Adrenal gland (tissue), 12 donors: Measurements from ENCODE around the gene PPP2R1B. TPM values are rescaled to one million over a fixed set of nuclear protein-coding genes. Genes with fewer than 3 reads are reported as not detected.

Experiments used
- DNase-seq, 7 donors: peaks; one replicate each; pipeline ENCODE4 v3.0.0-alpha.2; 2019 to 2020
- H3K27ac ChIP-seq, 5 donors: fragments of 200-600 bp; sonication (generic) in 4 of 5; 1 replicate in 3 of 5; 2 replicates in 2 of 5; pipeline versions ENCODE4 v1.5.1 to v1.8.0; 2016 to 2020; ENCODE audit warnings: mild to moderate bottlenecking in 1 of 5
- H3K27me3 ChIP-seq: fragments of 200-600 bp; 2 replicates; pipeline ENCODE4 v1.8.0; 2021
- H3K36me3 ChIP-seq, 2 donors: fragments of 200-600 bp; replicated peaks in 1 of 2; 1 replicate in 1 of 2; 2 replicates in 1 of 2; pipeline versions ENCODE4 v1.5.1 to v1.8.0; 2018 to 2022
- H3K4me1 ChIP-seq, 2 donors: fragments of 200-600 bp; replicated peaks in 1 of 2; 1 replicate in 1 of 2; 2 replicates in 1 of 2; pipeline versions ENCODE4 v1.5.1 to v1.8.0; 2018 to 2021
- H3K4me3 ChIP-seq, 4 donors: fragments of 200-600 bp; sonication (generic) in 3 of 4; one replicate each; pipeline ENCODE4 v1.5.1; 2016 to 2018
- H3K9me3 ChIP-seq, 3 donors: fragments of 200-600 bp; sonication (generic) in 1 of 3; replicated peaks in 1 of 3; 1 replicate in 2 of 3; 2 replicates in 1 of 3; pipeline versions ENCODE4 v1.5.1 to v1.8.0; 2016 to 2021
- POLR2A ChIP-seq, 2 donors: fragments of 450-650 bp; IDR thresholded peaks; one replicate each; pipeline ENCODE4 v1.6.1; 2017; ENCODE audit warnings: antibody characterized with exemption in 2 of 2, mild to moderate bottlenecking in 2 of 2, moderate library complexity in 1 of 2
- WGBS, 4 donors: extraction: QIAGEN DNeasy Blood & Tissue Kit in 2 of 4; methylation state at CpG; one replicate each; pipeline versions ENCODE4 v1.1.5 to v1.1.7; 2013 to 2017; 5-methylcytosine and 5-hydroxymethylcytosine counted together
- intact Hi-C, 2 donors: fragments of 100-400 bp; cut with DNase I; formaldehyde crosslinking; loops; one replicate each; pipeline versions ENCODE4 v1.14.1 to v1.15.0; 2022 to 2023
- polyA plus RNA-seq, 3 donors: library from polyadenylated mRNA; stranded (reverse); fragments of 200-250 nt in 2 of 3; fragments of 350-450 nt in 1 of 3; fragmentation: Illumina TruSeq in 1 of 3; extraction: RNeasy Lipid Tissue Mini Kit (QIAGEN cat#74804) in 1 of 3; gene quantifications; one replicate each; pipeline ENCODE4 v1.2.3, GENCODE V29; 2013 to 2014
- total RNA-seq, 9 donors: library from RNA; depleted of rRNA in 4 of 9; stranded (reverse); fragments of >200 nt in 4 of 9; fragments of 120-200 nt in 1 of 9; fragmentation: NEBNext Ultra II Directional in 1 of 9; extraction: Animal tissue kit (Norgen Biotek cat#: 25700) in 1 of 9; gene quantifications; one replicate each; pipeline versions ENCODE4 v1.1.0 to v1.2.4, GENCODE V29; 2013 to 2023
- TF ChIP-seq, protein P1 (sequence below), 6 experiments: fragments of 450-650 bp in 4 of 6; fragments of 200-600 bp in 2 of 6; sonication (generic) in 1 of 6; IDR thresholded peaks; 1 replicate in 5 of 6; 2 replicates in 1 of 6; pipeline versions ENCODE4 v1.5.1 to v1.8.0; 2016 to 2021; ENCODE audit warnings: antibody characterized with exemption in 6 of 6, mild to moderate bottlenecking in 2 of 6, moderate library complexity in 1 of 6
- donor health status: healthy with polysubstance abuse.
- donor health status: Bipolar disorder and iron deficiency.
- donor health status: DM: yes; HTN: yes; CAD: no.
- donor health status: DM: no; HTN: no; CAD: no.
- donor health status: DM: no; HTN: no; CAD: no.
- donor health status: DM: yes; HTN: yes; CAD: no.

Gene PPP2R1B
- total and polyA plus RNA-seq, 12 donors = 10.3 to 58.1 (median 32.2) TPM

DNA sequence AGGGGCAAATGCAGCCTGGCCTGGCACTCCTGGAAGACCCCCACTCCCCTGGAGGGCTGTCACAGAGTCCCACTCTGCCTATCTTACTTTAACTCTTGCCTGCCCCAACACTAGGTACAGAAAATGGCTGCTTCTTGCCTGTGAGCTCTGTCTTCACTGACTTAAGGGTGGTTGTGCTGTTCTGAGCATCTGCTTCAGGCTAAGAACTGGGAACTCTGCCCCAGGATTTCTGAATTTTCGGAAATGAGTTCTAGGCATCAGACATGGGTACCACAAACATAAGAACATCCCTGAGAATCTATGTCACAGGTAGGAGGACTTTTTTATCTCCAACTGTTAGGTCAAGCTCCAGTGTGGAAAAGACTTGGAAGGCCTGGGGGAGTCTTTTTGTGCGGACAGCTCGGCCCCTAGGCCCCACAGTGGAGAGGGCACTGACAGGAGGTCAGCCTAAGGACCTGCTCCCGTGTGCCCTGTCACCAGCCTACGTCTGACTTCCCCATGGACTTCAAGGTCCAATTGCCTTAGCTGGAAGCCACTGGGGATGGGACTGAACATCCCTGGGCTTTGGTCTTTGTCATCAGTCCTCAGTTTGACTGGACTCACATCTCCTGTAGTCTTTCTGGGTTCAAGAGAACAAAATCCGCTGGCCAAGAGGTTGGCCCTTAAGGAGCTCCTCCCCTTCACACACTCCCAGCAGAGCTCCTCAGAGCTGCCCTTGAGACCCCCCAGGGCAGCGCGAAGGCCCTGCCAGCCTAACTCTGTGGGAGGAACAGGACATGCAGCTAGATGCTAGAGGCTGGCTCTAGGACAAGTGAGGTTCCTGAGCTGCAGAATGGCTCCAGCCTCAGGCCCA is 31.9 kb downstream of the PPP2R1B start:
- WGBS, 4 donors = 58 to 90% (median 72%) methylated on average over 2 to 8 of the region's 8 CpGs
- H3K36me3 ChIP-seq = no peaks in the 10 kb centered on the region
- peaks cover 56 to 95% of the 10 kb centered on the region in 2 donors for H3K4me1 ChIP-seq
- intact Hi-C loops = no loop called here
- H3K27ac ChIP-seq = peak overlapping the region; percentile 71 to 99 (median 93)
- no peak for DNase-seq
- no peaks in the 10 kb centered on the region for H3K9me3 ChIP-seq
- TF ChIP-seq, protein P1, sequence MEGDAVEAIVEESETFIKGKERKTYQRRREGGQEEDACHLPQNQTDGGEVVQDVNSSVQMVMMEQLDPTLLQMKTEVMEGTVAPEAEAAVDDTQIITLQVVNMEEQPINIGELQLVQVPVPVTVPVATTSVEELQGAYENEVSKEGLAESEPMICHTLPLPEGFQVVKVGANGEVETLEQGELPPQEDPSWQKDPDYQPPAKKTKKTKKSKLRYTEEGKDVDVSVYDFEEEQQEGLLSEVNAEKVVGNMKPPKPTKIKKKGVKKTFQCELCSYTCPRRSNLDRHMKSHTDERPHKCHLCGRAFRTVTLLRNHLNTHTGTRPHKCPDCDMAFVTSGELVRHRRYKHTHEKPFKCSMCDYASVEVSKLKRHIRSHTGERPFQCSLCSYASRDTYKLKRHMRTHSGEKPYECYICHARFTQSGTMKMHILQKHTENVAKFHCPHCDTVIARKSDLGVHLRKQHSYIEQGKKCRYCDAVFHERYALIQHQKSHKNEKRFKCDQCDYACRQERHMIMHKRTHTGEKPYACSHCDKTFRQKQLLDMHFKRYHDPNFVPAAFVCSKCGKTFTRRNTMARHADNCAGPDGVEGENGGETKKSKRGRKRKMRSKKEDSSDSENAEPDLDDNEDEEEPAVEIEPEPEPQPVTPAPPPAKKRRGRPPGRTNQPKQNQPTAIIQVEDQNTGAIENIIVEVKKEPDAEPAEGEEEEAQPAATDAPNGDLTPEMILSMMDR (IDR thresholded peaks at IDR 0.05) = no peak
- TF ChIP-seq POLR2A (IDR thresholded peaks at IDR 0.05) = no peak
- no peaks in the 10 kb centered on the region for H3K27me3 ChIP-seq
- no peak overlapping the region for H3K4me3 ChIP-seq

DNA sequence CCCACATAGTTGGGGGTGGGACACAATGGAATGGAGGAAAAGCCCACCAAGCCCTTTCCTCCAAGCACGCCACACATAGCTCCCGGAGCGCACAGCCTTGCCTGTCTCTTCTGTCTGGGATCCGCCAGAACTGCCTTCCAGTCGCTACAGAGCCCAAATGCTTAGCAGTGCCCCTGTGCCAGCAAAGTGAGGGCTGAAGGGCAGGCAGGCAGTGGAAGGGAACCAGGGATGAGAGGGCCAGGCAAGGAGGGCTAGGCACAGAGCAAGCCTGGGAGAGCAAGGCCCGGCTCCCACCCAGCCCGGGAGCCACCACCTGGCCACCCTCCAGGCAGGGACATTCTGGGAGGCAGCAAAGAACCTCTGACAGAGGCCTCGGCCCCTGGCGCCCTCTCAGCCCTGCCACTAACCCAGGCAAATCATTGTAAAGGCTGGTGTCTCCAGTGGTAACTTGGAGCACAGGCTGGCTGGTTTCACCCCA is 32.5 kb downstream of the PPP2R1B start:
- intact Hi-C loops = no loop called here
- peak overlapping the region; percentile 71 to 99 (median 93) for H3K27ac ChIP-seq
- no peak overlapping the region for H3K4me3 ChIP-seq
- DNase-seq = peak in 4 of 7 donors; percentile 51 to 57 (median 52)
- 34 to 62% (median 46%) methylated on average over 2 to 9 of the region's 9 CpGs for WGBS, 4 donors
- H3K36me3 ChIP-seq = no peaks in the 10 kb centered on the region
- peaks cover 56 to 96% of the 10 kb centered on the region in 2 donors for H3K4me1 ChIP-seq
- no peaks in the 10 kb centered on the region for H3K9me3 ChIP-seq
- TF ChIP-seq, protein P1 (IDR thresholded peaks at IDR 0.05) = no peak
- peak in 1 of 2 donors; percentile 33 for TF ChIP-seq POLR2A (IDR thresholded peaks at IDR 0.05)
- no peaks in the 10 kb centered on the region for H3K27me3 ChIP-seq

DNA sequence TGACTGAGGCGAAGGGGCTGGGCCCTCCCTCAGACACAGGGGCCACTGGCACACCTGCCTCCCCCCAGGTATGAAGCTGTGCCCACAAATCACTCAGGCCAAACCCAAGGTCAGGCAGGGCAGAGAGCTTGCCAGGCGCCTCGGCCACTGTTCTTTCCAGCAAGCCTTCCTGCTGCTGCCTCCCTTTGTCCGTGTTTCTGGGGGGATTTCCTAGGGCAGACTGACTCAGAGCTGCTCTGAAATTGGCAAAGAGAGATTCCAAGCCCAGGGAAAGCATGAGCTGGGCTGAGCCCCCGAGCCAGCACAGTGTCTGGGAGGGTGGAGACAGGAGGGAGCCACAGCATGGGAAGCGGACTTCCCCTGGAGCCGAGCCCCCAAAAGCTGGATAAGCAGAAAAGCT is 33.2 kb downstream of the PPP2R1B start:
- Histone ChIP-seq H3K9me3 (no peaks in the 10 kb centered on the region), H3K4me3 (no peak overlapping the region), H3K4me1 (peaks cover 54 to 89% of the 10 kb centered on the region in 2 donors), H3K27me3 (no peaks in the 10 kb centered on the region), H3K36me3 (peaks cover 0 to 4% of the 10 kb centered on the region in 2 donors), H3K27ac (peak overlapping the region; percentile 71 to 99 (median 93))
- WGBS, 4 donors = 33 to 45% (median 40%) methylated on average over 4 to 7 of the region's 7 CpGs
- intact Hi-C loops = no loop called here
- TF ChIP-seq, protein P1 (IDR thresholded peaks at IDR 0.05) = no peak
- no peak for TF ChIP-seq POLR2A (IDR thresholded peaks at IDR 0.05)
- DNase-seq = peak in 6 of 7 donors; percentile 52 to 81 (median 66)

DNA sequence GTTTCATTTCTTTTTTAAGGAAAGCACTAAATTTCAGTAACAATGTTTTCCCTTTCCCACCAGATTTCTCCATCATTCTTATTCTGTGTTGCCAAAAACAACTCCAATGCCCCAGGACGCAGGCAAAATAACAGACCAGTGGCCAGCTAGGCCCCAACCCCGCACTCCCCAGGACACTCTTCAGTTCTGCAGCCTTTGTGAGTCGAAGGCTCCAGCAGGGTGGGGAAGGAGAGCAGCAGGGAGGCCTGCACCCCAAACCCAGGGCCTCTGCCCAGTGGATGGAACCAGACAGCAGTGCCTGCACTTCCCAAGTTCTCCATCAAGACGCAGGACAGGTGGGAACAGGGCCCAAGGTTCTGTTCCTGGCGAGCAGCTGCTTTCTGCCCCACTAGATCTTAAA is 34.4 kb downstream of the PPP2R1B start:
- Histone ChIP-seq H3K4me3 (no peak overlapping the region), H3K27me3 (no peaks in the 10 kb centered on the region), H3K4me1 (peaks cover 45 to 77% of the 10 kb centered on the region in 2 donors), H3K36me3 (peaks cover 0 to 11% of the 10 kb centered on the region in 2 donors), H3K9me3 (no peaks in the 10 kb centered on the region), H3K27ac (peak overlapping the region in 4 of 5 donors; percentile 38 to 99 (median 72))
- intact Hi-C loops = no loop called here
- 62 to 77% (median 73%) methylated on average over 5 of the region's 5 CpGs for WGBS, 4 donors
- peak in 1 of 7 donors; percentile 35 for DNase-seq
- TF ChIP-seq, protein P1 (IDR thresholded peaks at IDR 0.05) = peak in 1 of 6 experiments; percentile 20
- no peak for TF ChIP-seq POLR2A (IDR thresholded peaks at IDR 0.05)
